ENCODE data around the gene KREMEN2.

Gene KREMEN2

DNA sequence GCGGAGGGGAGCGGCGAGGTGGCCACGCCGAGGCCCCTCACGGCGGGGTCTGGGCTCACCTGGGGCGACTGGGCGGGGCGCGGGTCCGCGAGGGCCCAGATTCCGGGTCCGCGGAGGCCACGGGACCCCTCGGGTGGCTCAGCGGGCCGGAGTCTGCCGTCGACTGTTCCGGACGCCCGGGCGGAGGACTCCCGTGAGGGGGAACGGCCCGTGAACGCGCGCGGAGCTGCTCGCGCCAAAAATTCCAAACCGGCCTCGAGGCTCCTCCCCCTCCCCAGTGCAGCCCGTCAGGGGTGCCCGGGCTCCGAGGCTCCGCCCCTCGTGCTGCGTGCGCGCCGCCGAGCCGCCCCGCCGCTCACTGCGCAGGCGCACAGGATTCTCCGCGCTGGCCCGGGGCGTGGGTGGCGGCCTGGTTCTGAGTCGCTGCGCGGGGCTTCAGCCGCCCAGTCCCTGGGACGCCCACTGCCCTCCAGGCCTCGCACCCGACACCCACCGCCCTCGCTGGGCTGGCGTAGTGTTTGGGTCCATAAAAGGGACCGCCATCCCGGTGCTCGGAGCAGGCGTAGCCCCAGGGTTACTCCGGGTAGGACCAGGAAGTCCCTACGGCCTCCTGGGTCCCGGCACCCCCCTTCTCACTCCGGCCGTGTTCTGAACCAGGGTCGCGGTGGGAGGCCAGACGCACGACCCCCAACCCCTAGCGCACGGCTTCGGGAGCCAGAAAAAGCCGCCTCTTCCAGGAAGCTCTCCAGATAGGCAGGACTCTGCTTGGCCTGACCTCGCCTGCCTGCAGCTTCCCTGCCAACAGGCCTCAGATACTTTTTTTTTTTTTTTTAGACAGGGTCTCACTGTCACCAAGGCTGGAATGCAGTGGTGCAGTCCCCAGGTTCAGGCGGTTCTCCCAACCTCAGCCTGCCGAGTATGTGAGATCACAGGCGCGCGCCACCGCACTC is 16.4 kb downstream of the KREMEN2 start, which contains the start of gene PKMYT1:
Gene PKMYT1 (minus strand): TSS at position 220 of the 950 bp plus-strand sequence. CDS start 789 bp downstream, outside the sequence.
- DNase-seq: peak; percentile 75 to 91

DNA sequence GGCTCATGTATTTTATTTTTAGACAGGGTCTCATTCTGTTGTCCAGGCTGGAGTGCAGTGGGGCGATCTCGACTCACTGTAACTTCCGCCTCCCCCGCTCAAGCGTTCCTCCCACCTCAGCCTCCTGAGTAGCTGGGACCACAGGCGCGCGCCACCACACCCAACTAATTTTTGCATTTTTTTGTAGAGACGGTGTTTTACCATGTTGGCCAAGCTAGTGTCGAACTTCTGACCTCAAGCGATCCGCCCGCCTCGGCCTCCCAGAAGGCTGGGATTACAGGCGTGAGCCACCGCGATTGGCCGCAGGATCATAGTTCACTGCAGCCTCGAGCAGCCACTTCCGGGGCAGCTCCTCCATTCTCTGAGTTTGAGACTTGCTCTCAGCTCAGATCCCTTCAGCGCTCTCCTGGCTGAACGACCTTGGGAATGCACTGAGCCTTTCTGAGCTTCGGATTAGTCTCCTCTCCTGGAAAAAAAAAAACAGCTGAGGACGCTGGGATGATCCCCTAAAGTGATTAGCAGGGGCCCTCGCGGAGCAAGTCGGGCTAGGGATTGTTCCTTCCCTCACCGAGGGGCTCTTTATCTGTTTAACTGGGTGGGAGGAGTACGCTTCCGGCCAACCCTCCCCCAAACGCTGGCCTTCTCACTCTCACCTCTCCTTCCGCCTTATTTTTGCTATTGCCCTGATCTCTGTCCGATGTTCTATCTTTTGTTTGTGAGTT is 17.3 kb downstream of the KREMEN2 start:
- no peak for DNase-seq

DNA sequence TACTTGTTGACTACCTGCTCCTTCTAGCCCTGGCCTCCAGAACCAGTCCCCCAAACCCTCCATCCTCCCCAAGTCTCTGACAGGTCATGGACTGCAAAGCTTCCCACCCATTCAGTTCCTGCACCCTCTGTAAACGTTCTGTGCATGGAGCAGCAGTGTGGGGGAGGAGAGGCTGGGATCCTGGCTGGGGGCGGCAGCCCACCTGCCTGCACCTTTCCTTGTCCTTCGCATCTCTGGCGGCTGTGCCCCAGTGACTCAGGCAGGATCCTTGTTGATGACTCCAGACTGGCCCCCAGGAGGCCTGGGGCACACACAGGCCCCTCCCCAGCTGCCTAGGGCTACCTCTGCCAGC is 17.8 kb downstream of the KREMEN2 start:
- no peak for DNase-seq

DNA sequence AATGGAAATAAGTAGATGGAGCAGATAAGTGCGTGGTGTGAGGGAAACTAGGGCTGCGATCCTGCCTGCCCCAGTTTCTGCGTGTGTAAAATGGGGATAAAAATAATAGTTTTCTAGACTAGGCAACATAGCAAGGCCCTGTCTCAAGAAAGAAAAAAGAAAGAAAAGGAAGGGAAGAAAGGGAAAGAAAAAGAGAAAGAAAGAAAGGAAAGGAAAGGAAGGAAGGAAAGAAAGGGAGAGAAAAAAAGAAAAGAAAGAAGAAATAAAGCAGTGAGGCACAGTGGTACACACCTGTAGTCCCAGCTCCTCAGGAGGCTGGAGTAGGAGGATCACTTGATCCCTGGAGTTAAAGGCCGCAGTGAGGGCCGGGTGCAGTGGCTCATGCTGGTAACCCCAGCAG is 18.3 kb downstream of the KREMEN2 start:
- no peak for DNase-seq

DNA sequence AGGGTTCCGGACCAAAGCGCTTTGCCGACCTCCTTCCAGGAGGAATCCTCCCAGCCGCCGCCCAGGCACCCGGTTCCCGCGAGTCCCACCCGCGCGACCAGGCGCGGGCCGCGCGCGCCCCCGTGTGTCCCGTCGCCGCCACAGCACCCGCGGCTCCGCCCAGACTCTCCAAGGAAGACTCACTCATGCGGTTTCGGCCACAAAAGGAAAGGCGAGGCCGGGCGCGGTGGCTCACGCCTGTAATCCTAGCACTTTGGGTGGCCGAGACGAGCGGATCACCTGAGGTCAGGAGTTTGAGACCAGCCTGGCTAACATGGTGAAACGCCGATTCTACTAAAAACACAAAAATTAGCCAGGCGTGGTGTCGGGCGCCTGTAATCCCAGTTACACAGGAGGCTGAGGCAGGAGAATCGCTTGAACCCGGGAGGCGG is 19.6 kb downstream of the KREMEN2 start:
- DNase-seq: peak; percentile 22 to 79

DNA sequence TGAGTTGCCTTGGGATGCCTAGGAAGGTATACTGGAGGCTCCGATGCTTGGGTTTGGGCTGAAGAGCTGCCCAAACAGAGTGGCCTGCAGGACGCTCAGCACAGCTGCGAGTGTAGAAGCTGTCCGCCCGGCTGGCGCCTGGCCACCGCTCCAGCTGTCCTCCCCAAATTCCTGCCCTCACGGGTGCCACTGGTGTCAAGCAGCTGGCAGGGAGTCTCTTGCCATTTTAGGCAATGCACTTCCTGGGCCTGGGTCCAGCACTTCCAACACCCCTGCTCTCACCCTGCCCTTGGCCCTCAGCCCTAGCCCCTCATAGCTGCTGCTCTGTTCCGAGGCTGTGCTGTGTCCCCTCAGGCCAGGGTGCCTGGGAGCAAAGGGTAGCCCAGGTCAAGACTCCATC is 21.4 kb downstream of the KREMEN2 start:
- peak; percentile 53 to 59 for DNase-seq

DNA sequence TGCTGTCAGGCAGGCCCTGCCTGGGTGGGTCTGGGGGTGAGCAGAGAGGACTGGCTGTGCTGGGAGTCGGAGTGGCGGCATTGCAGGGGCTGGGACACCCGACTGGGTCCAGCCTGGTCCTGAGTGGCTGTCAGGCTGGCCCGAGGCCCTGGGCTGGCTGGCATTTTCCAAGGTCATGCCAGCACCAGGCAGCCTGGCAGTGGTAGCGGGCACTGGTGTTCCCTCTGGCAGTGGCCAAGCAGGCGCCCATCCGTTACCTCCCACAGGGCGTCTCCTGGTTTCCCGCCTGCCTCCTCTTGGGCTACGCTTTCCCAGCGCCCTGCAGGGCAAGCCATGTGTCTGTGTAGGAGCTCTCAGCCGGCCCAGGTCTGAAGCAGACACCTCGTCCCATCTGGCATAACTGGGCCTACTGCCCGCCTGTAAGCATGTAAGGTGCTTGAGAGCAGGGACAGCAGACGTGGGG is 21.8 kb downstream of the KREMEN2 start:
- peak; percentile 72 to 91 for DNase-seq

DNA sequence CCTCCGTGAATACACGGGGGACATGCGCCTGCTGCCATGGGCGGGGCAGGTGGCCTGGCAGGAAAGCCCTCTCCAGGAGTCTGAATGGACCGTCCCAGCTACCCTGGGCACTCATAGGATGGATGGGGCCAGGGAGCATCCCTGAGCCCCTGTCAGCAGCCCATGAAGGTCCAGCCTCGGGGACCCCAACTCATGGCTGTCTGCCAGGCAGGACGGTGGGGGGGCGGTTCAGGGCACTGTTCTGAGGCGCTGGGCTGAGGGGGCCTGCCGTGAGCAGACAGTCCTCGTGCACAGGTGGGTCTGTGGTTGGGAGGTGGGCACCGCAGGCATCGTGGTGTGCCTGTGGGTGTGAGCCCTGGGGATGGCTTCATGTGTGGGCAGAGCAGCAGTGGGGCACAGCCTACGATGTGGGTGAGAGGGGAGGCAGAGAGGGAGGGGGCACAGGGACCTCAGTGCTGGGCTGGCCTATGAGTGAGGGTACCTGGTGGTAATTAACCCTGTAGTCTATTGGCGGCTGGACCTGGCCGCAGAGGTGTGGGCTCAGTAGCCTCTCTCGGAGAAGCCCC is 22.6 kb downstream of the KREMEN2 start:
- DNase-seq: no peak

DNA sequence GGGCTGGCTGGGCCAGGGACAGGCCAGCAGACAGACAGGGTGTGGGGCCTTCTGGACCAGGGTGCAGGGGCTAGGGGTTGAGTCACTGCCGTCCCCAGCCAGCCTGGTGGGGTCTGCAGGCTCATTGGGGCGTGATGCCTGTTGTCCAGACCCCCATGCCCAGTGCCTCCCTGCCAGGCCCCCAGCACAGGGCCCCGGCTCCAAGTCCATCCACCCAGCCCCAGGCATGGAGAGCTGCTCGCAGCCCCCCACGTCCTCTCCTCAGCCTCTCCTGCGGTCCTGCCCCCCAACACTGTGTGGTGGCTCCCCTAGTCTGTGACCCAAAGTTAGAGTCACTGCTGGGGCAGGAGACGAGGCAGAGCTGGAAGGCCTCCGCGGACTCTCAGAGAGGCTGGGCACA is 23.2 kb downstream of the KREMEN2 start:
- no peak for DNase-seq

DNA sequence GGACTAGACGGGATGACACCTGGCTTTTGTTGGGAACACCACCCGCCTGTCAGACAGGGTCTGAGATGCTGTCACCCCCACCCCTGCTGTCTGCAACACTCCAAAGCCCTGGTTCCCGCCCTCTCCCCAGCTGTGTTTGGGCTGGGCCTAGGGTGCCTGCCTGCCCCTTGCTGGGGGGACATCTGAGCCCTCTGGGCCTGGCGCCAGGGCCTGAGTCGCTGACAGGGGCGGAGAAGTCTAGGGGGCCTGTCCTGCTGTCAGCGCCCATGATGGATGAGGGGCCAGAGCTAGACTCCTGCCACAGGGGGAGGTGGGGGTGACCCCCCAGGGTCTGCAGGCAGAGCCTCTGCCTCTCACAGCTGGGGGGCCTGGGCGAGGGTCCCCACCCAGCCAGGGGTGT is 23.8 kb downstream of the KREMEN2 start:
- DNase-seq: peak in 1 of 2 experiments; percentile 65

DNA sequence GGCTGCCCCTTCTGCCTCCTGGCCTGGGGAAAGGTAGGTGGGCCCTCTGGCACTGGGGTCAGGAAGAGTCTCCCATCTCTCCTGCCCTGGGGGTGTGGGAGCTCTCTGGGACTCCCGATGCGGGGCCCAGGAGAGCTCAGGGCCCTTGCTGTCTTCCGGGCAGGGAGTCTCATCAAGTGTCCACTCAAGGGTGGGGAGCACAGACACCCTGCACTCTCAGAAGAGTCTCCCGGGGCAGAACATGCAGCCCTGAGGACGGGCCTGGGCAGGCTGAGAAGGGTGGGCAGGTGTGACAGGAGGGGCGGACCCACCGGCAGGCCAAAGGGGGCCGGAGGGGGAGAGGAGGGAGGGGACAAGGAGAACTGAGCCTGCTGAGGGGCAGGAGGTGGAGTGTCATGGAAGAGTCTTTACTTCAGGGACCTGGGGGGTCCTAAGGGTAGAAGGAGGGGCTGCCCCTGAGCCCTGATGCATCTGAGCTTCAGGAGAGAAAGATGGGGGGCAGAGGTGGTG is 24.6 kb downstream of the KREMEN2 start:
- no peak for DNase-seq

DNA sequence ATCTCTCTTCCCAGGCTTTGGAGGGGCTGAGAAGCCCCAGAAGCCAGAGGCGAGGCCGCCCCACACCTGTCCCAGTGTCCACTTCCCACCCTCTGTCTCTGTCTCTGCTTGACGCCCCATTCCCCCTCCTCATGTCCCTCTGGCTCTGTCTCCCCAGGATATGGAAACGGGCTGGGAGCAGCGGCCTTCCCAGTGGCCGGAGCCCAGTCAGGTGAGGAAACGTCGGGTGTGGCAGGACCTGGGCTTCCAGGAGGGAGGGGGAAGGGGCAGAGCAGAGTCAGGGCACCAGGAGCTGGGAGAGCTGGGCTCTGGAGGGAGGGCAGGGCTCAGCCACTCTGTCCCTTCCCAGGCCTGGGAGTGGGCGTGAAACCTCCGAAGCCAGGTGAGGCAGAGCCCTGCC is 26.8 kb downstream of the KREMEN2 start:
- DNase-seq: no peak

DNA sequence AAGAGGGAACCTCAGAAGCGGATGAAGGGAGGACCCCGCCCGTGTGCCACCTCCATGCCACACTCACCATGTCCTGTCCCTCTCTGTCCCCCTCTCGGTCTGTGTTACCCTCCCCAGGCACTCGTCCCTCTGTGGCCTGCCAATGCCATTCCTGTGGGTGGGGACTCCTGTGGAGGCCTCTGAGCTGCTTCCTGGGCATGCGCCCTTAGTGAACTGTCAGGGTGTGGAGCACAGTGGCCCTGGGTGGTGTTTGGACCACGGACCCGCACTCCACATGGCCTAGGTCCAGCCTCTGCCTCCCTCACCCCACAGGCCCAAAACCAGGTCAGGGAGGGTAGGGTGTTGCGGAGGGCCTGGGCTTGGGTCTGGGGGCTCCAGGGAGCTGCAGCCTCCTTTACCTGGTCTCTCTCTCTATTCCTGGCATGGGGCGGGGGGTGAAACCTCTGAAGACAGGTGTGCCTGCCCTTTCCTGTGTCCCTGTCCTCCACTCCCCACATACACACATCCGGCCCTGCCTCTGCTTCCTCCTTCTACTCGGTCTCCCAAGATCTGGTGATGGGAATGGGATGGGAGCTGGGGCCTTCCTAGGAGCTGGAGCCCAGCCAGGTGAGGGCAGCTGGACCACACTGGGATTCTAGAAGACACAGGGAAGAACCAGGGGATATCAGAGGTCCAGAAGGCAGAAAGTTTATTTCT is 27.6 kb downstream of the KREMEN2 start:
- DNase-seq: no peak

DNA sequence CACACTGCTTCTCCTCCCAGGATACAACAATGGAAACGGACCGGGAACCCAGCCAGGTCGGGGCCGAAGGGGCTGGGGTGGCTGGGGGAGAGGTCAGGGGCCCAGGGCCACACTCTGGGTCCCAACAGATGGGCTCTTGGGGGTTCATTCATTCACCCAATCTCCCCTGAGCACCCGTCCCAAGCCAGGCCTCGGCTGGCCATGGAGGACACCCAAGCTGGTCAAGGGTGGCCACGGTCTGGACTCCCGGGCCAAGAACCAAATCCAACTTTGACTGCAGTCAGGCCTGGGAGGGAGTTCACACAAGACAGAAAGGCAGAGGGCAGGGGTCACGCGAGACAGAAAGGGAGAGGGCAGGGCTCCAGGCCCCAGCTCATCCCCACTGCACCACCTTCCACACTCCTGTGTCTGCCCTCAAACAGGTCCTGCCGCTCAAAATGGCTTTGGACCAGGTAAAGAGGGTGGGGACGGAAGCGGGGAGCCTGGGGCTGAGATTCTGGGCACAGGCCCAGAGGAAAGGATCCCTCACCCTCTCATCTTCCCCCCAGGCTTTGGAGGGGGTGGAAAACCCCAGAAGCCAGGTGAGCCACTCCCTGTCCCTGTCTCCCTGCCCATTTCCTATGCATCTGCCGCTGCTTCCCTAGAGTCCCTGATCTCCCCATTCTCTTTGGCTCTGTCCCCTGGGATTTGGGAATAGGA is 28.5 kb downstream of the KREMEN2 start:
- no peak for DNase-seq

DNA sequence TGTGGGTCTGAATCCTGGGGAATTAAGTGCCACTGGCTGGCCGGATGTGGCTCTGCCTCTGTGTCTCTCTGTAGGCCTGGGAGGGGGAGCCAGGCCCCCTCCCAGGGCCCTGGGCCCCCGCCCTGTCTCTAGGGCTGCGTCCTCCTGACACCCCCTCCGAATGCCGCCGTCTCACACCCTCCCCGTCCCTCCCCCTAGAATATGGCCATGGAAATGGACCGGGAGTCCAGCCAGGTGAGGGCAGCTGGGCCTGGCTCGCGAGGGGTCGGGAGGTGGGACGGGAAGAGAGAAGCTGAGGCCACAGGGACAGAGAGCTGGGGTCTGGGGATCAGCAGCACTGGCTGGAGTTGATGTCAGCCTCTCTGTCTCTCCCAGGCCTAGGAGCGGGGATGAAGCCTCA is 32.2 kb downstream of the KREMEN2 start:
- no peak for DNase-seq

DNA sequence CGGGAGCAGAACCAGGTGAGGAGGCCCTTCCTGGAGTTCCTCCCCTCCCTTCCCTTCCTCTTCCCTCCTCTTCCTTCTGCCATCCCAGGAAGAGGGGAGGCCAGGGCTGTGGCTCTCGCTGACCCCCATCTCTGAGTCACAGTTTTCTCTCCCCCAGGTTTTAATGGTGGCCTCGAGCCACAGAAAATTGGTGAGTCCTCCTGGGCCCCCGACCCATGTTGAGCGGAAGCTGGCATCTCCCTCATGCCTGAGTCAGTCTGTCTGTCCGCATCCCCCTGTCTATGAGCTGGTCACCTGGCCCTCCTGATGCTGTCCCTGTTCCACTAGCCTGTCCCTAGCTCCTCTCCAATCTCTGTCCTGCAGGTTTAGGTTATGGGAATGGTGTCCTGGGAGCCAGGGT is 35.9 kb downstream of the KREMEN2 start:
- DNase-seq: no peak

DNA sequence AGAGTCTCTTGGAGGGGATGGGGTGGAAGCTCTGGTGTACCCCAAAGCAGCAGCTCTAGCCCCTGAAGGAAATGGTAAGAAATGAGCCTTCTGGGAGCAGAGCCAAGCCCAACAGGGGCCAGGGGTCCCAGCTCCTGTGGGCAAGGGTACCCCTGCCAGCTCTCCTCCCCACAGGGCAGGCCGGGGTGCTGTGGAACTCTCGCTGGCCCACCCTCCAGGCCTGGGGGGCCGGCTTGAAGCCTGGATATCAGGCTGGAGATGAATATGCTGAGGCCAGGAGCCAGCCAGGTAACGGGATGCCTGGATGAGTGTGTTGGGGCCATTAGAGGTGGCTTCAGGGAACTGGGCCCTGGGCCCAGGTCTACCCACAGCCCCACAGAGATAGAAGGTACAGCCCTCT is 36.5 kb downstream of the KREMEN2 start:
- no peak for DNase-seq

DNA sequence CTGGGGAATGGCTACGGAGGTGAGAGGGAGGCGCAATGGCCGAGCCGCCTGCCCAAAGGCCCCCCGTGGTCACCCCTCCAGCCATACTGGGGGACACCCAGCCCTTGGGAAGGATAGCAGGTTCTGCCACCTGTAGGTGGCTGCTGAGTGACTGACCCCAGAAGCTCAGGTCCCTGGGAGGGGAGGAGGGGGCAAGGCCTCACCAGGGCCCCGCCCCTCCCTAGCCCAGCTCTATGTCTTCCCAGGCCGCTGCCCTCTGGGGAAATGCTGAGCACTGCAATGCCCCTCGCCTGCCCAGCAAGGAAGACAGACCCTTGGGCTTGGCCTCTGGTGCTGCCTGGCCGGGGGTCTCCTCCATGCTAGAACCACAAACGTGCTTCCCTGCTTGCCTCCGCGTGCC is 37.2 kb downstream of the KREMEN2 start:
- DNase-seq: no peak

DNA sequence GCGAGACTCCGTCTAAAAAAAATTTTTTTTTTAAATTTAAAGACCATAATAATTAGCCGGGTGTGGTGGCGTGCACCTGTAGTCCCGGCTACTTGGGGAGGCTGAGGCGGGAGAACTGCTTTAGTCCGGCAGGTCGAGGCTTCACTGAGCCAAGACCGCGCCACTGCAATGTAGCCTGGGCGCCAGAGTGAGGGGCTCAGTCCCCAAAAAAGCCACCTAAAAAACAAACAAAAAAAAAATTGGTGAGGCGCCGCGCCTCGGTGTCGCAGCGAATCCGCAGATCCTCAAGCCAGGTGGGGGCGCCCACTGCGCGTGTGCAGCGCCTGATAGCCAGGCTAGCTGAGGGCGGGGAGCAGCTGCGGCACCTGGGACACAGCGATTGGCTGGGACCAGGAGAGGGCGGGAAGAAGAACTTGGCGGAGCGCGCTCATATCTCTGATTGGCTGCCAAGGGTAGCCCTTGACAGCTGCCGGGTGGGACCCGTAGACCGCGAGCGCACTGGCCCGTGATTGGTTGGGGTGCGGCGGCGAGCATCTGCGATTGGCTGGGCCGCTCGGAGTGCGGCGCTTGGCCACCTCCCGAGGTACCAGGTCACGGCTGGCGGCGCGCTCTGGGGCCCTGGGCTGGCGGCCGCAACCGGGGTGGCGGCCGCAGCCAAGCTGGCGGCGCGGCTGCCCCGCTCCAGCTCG is 39.7 kb downstream of the KREMEN2 start:
- peak; percentile 94 to 99 for DNase-seq

DNA sequence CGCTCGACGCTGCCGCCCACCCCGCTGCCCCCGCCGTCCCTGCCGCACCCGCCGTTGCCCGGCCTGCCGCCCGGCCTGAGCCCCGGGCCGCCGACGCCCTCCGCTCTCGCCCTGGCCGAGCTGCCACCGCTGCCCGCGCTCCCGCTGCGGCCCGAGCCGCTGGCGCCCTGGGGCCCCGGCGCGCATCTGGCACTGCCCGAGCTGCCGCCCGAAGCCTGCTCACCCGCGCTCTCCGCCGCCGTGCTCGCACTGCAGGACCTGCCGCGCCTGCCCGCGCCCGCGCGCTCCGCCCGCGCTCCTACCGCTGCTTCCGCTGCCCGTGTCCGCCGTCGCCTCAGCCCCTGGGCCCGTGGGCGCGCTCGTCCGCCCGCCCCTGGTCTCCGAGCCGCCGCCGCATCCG is 40.2 kb downstream of the KREMEN2 start:
- no peak for DNase-seq

DNA sequence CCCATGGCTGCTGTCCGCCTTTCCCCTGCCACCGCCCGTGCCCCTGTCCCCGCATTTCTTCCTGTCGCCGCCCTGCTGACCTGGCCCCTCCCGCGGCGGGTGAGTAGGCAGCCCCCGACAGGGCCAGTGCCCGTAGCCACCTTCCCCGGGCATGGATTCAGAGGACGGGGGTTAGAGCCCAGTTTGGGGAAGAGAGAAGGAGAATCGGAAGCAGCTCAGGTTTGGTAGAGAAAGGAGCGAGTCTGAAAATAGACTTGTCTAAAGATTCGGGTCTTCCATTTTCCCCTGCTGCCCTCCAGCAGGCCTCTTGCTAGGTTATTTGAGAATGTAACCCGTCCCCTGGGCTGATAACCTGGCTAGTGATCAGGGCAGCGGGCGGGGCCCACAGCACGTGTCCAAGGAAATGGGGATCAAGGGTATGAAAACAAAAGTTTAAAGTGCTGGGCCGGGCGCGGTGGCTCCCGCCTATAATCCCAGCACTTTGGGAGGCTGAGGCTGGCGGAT is 40.8 kb downstream of the KREMEN2 start:
- peak in 1 of 2 experiments; percentile 38 for DNase-seq

All from NCI-H446 (cell line).